ENCODE results near the gene SP1. TPM values are rescaled to one million over a fixed set of nuclear protein-coding genes. Genes with fewer than 3 reads are reported as not detected.
A peak's percentile ranks its signal among the peaks of the same experiment; 100 is the strongest.

The SP1 gene
- total and polyA plus RNA-seq, 9 of the 15 experiments (the other 6 are each of a cell fraction or from before 2014, with no cell fraction given) = 8.0 to 65.5 (median 41.6) TPM

GRCh38 chr12:53379389-53380103, 430 bp upstream of the SP1 start (continued):
- TF ChIP-seq NFRKB (IDR thresholded peaks at IDR 0.05; ENCODE audit: low read depth) (peak; percentile 100), SRSF9 (IDR thresholded peaks at IDR 0.05; ENCODE audit: borderline replicate concordance, low read depth, low read length) (no peak), ZNF143 (CRISPR knock-in tag; IDR thresholded peaks at IDR 0.05) (no peak), PRPF4 (IDR thresholded peaks at IDR 0.05; ENCODE audit: insufficient read depth, low read depth, low read length, poor library complexity, severe bottlenecking) (no peak), SP1 (CRISPR knock-in tag; IDR thresholded peaks at IDR 0.05) (peak; percentile 99), POLR3G (IDR thresholded peaks at IDR 0.05; ENCODE audit: extremely low read depth, insufficient read length, insufficient replicate concordance) (no peak), CAMTA2 (CRISPR knock-in tag; conservative IDR thresholded peaks at IDR 0.05) (no peak; the same call in 1 of the 2 replicates), STAT5A (IDR thresholded peaks at IDR 0.05; ENCODE audit: borderline replicate concordance, low read length) (no peak), GTF2F1 (IDR thresholded peaks at IDR 0.05; ENCODE audit: low read depth, low read length) (peak; percentile 32; the same call in 1 of the 2 replicates), TRIM24 (IDR thresholded peaks at IDR 0.05) (no peak), CHD4 (IDR thresholded peaks at IDR 0.05; ENCODE audit: insufficient read depth, insufficient replicate concordance, low read depth, low read length, poor library complexity, severe bottlenecking) (no peak), KDM4B (IDR thresholded peaks at IDR 0.05; ENCODE audit: borderline replicate concordance in 2 of 2, low read depth in 1 of 2) (no peak), SPI1 (IDR thresholded peaks at IDR 0.05; ENCODE audit: borderline replicate concordance, low read depth, low read length) (peak; percentile 30; the same call in 1 of the 2 replicates), CBX2 (IDR thresholded peaks at IDR 0.05; ENCODE audit: insufficient read depth, low read length, poor library complexity, severe bottlenecking) (no peak), ZNF445 (CRISPR knock-in tag; IDR thresholded peaks at IDR 0.05; ENCODE audit: low read depth) (no peak), MAFF (IDR thresholded peaks at IDR 0.05; ENCODE audit: low read length) (0 out of 2 replicates have a peak, but pooled peaks have one; percentile 4), ZNF282 (CRISPR knock-in tag; IDR thresholded peaks at IDR 0.05) (no peak), MED1 (CRISPR knock-in tag; IDR thresholded peaks at IDR 0.05; ENCODE audit: borderline replicate concordance) (no peak), RFX7 (CRISPR knock-in tag; IDR thresholded peaks at IDR 0.05) (no peak), ZC3H11A (IDR thresholded peaks at IDR 0.05; ENCODE audit: low read depth, low read length) (no peak), CBX3 (IDR thresholded peaks at IDR 0.05; ENCODE audit: borderline replicate concordance in 1 of 2, low read length in 2 of 2) (no peak), EP400 (IDR thresholded peaks at IDR 0.05) (peak; percentile 86), TRIM25 (IDR thresholded peaks at IDR 0.05; ENCODE audit: borderline replicate concordance) (no peak), CEBPZ (IDR thresholded peaks at IDR 0.05; ENCODE audit: borderline replicate concordance, low read depth, low read length) (peak; percentile 99)
